Keratinocyte (primary cell): ENCODE data around the gene HPCAL1. TPM values are rescaled to one million over a fixed set of nuclear protein-coding genes. Genes with fewer than 3 reads are reported as not detected.

Source experiments
- DNase-seq: peaks from one replicate; pipeline ENCODE4 v3.0.0-alpha.2; 2011; ENCODE audit warnings: low read depth, missing footprints, low spot score
- FAIRE-seq: peaks from 2 replicates; lab custom pipeline; 2011; peaks lifted over from hg19 to GRCh38; lab: Jason Lieb, UNC
- H2AFZ ChIP-seq: 2 replicates; pipeline ENCODE4 v1.6.0; 2012; ENCODE audit warnings: low read length, control low read depth, inconsistent platforms; ENCODE audit not compliant: control insufficient read depth
- H3K27ac ChIP-seq: 2 replicates; pipeline ENCODE4 v1.5.1; 2011; ENCODE audit warnings: low read length; ENCODE audit not compliant: control insufficient read depth, insufficient read depth
- H3K27me3 ChIP-seq: 3 replicates; pipeline ENCODE4 v1.6.0; 2011; ENCODE audit warnings: low read length; ENCODE audit not compliant: control insufficient read depth, insufficient read depth; ENCODE audit errors: extremely low read depth
- H3K36me3 ChIP-seq, 2 experiments: 2 replicates in 1 of 2; 3 replicates in 1 of 2; pipeline ENCODE4 v1.5.1; 2011; ENCODE audit warnings: low read length in 2 of 2, mild to moderate bottlenecking in 1 of 2; ENCODE audit not compliant: control insufficient read depth in 2 of 2, insufficient read depth in 2 of 2; ENCODE audit errors: extremely low read depth in 1 of 2
- H3K4me1 ChIP-seq: 3 replicates; pipeline ENCODE4 v1.5.1; 2011; ENCODE audit warnings: low read length; ENCODE audit not compliant: control insufficient read depth, insufficient read depth; ENCODE audit errors: extremely low read depth
- H3K4me2 ChIP-seq: 3 replicates; pipeline ENCODE4 v1.6.0; 2011; ENCODE audit warnings: low read depth, low read length; ENCODE audit not compliant: control insufficient read depth, insufficient read depth; ENCODE audit errors: extremely low read depth
- H3K4me3 ChIP-seq, 3 experiments: fragments of 200-600 bp in 1 of 3; sonication (generic) in 1 of 3; 2 replicates in 2 of 3; 3 replicates in 1 of 3; pipeline ENCODE4 v1.5.1; 2011 to 2016; ENCODE audit warnings: low read length in 3 of 3, mild to moderate bottlenecking in 3 of 3, control low read depth in 2 of 3, inconsistent platforms in 1 of 3, low read depth in 1 of 3, mixed read lengths in 1 of 3, mixed run types in 1 of 3, moderate library complexity in 1 of 3; ENCODE audit not compliant: control insufficient read depth in 2 of 3, insufficient read depth in 2 of 3; ENCODE audit errors: extremely low read depth in 1 of 3
- H3K79me2 ChIP-seq: 2 replicates; pipeline ENCODE4 v1.6.0; 2012; ENCODE audit warnings: low read length; ENCODE audit not compliant: control insufficient read depth, insufficient read depth
- H3K9ac ChIP-seq: 3 replicates; pipeline ENCODE4 v1.6.0; 2011; ENCODE audit warnings: low read length; ENCODE audit not compliant: control insufficient read depth, insufficient read depth; ENCODE audit errors: extremely low read depth
- H3K9me1 ChIP-seq: 3 replicates; pipeline ENCODE4 v1.6.0; 2011; ENCODE audit warnings: low read length; ENCODE audit not compliant: control insufficient read depth, insufficient read depth; ENCODE audit errors: extremely low read depth
- H3K9me3 ChIP-seq: 2 replicates; pipeline ENCODE4 v1.5.1; 2012; ENCODE audit warnings: low read depth, low read length; ENCODE audit not compliant: control insufficient read depth
- H4K20me1 ChIP-seq: 3 replicates; pipeline ENCODE4 v1.6.0; 2011; ENCODE audit warnings: low read length; ENCODE audit not compliant: control insufficient read depth, insufficient read depth; ENCODE audit errors: extremely low read depth
- CTCF ChIP-seq, 3 experiments: IDR thresholded peaks in 1 of 3; conservative IDR thresholded peaks in 1 of 3; optimal IDR thresholded peaks in 1 of 3; 2 replicates in 2 of 3; 3 replicates in 1 of 3; pipeline versions ENCODE3 to v1.5.1; 2011; ENCODE audit warnings: low read length in 3 of 3, mild to moderate bottlenecking in 3 of 3, moderate library complexity in 2 of 3, control low read depth in 1 of 3, inconsistent platforms in 1 of 3; ENCODE audit not compliant: insufficient read depth in 2 of 3; ENCODE audit errors: extremely low read depth in 1 of 3
- EZH2 ChIP-seq: IDR thresholded peaks from one replicate; pipeline ENCODE4 v1.6.1; 2012; ENCODE audit warnings: inconsistent platforms, mild to moderate bottlenecking, low read length, moderate library complexity
- dilution Hi-C: fragments of 300-500 bp; cut with MboI; formaldehyde crosslinking; loops from one replicate; pipeline ENCODE4 v1.7.0; 2020; ENCODE audit warnings: low sequenced_read_pairs; ENCODE audit not compliant: extremely low pct_ligation_motif_present
- polyA plus RNA-seq, 5 experiments: library from polyadenylated mRNA; depleted of rRNA in 3 of 5; stranded (reverse) in 3 of 5; stranded (forward) in 1 of 5; unstranded in 1 of 5; fragments of >200 nt; gene quantifications; 1 replicate in 1 of 5; 2 replicates in 3 of 5; 3 replicates in 1 of 5; pipeline versions ENCODE4 v1.2.1 to v1.2.3, GENCODE V29; 2011 to 2012; ENCODE audit warnings: missing spikeins in 2 of 5, low read depth in 1 of 5, low replicate concordance in 1 of 5

Gene HPCAL1
- polyA plus RNA-seq, 1 donor (not counting 4 experiments of a cell fraction or from before 2014, with no cell fraction given) = 18.0 TPM

- H2AFZ ChIP-seq = no peak overlapping the region
- dilution Hi-C loops = no loop called here
- H3K4me1 ChIP-seq = peaks cover 49% of the 10 kb centered on the region
These were observed 17.0 kb upstream of the HPCAL1 start for GRCh38 chr2:10285556-10286198.

GRCh38 chr2:10286216-10287037, 16.3 kb upstream of the HPCAL1 start:
- H3K9ac ChIP-seq = no peak overlapping the region
- FAIRE-seq = no peak

More at GRCh38 chr2:10285556-10286198, 17.0 kb upstream of the HPCAL1 start:
- Histone ChIP-seq H3K36me3 (no peaks in the 10 kb centered on the region), H3K27me3 (no peaks in the 10 kb centered on the region), H3K9ac (no peak overlapping the region), H3K4me3 (no peak overlapping the region), H3K9me3 (no peaks in the 10 kb centered on the region), H4K20me1 (no peaks in the 10 kb centered on the region), H3K9me1 (no peaks in the 10 kb centered on the region), H3K27ac (no peak overlapping the region), H3K4me2 (no peak overlapping the region), H3K79me2 (no peaks in the 10 kb centered on the region)
- DNase-seq (no peak), FAIRE-seq (no peak)
- TF ChIP-seq EZH2 (no peak), CTCF (optimal IDR thresholded peaks at IDR 0.05 in 1 of 3, IDR thresholded peaks at IDR 0.05 in 1 of 3, conservative IDR thresholded peaks at IDR 0.05 in 1 of 3; ENCODE audit: extremely low read depth in 1 of 3, insufficient read depth in 2 of 3, low read length in 3 of 3) (no peak)

More at GRCh38 chr2:10286216-10287037, 16.3 kb upstream of the HPCAL1 start:
- TF ChIP-seq CTCF (optimal IDR thresholded peaks at IDR 0.05 in 1 of 3, IDR thresholded peaks at IDR 0.05 in 1 of 3, conservative IDR thresholded peaks at IDR 0.05 in 1 of 3; ENCODE audit: extremely low read depth in 1 of 3, insufficient read depth in 2 of 3, low read length in 3 of 3) (no peak), EZH2 (no peak)
- H3K9me1 ChIP-seq = no peaks in the 10 kb centered on the region
- H3K4me1 ChIP-seq = peaks cover 49% of the 10 kb centered on the region
- no peaks in the 10 kb centered on the region for H3K9me3 ChIP-seq
- no peaks in the 10 kb centered on the region for H3K79me2 ChIP-seq
- no peak overlapping the region for H2AFZ ChIP-seq
- H3K27ac ChIP-seq = no peak overlapping the region
- H3K27me3 ChIP-seq = no peaks in the 10 kb centered on the region
- no peaks in the 10 kb centered on the region for H4K20me1 ChIP-seq
- no peaks in the 10 kb centered on the region for H3K36me3 ChIP-seq
- dilution Hi-C loops = no loop called here
- H3K4me2 ChIP-seq = no peak overlapping the region
- no peak for DNase-seq
- H3K4me3 ChIP-seq = no peak overlapping the region
